ENCODE data around the gene EPN2.
A peak's percentile ranks its signal among the peaks of the same experiment; 100 is the strongest.

Gene EPN2

DNA sequence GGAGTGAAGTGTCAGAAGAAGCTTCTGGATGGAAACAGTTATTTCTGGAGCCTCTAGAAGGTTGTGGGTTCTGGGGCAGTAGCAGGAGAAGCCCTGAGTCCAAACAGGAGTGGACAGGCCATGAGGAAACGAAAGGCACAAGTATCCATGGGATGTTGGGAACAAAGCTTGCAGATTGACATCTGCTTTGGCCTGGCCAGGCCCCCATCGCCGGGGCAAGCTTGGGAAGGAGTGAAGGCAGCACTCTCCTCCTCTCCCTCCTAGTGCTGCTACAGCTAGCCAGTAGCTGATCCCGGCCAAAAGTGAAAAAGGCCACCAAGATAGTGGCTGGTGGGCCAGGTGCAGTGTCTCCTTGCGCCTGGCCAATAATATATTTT, 85.0 kb downstream of the EPN2 start:
- no peak overlapping the region for H3K27ac ChIP-seq
- DNase-seq (ENCODE audit: low read depth, low spot score): no peak

DNA sequence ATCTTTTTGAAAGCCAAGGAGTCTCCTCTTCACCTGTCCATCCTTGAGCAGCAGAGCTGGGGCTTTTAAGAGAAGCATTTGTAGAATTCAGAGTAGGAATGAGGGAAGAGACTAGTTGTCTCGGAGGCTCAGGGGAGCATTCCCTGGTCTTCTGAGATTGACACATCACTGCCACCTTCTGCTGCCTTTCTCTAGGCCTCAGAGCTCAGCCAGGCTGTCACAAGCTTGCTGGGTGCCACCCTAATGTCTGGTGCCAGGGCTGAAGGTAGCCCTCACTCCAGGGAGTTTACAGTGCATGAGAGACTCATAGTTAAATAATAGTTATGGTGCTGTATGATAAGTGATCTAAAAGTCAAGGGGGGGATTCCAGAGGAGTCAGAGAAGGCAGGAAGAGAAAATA, 85.7 kb downstream of the EPN2 start:
- DNase-seq (ENCODE audit: low read depth, low spot score): no peak
- H3K27ac ChIP-seq: no peak overlapping the region

DNA sequence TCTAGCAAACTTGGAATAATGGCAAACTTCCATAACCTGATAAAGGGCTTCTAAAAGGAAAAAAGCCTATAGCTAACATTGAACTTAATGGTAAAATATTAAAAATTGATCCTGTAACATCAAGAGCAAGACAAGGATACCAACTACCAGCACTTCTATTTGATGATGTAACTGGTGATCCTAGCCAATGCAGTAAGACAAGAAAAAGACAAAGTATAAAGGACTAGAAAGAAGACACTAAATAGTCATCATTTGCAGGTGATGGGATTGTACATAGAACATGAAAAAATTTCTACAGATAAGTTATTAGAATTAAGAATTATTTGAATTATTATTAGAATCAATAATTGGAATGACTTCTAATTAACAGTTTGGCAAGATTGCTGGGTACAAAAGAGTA, 88.4 kb downstream of the EPN2 start:
- DNase-seq (ENCODE audit: low read depth, low spot score): no peak
- peak overlapping the region; percentile 77 for H3K27ac ChIP-seq

DNA sequence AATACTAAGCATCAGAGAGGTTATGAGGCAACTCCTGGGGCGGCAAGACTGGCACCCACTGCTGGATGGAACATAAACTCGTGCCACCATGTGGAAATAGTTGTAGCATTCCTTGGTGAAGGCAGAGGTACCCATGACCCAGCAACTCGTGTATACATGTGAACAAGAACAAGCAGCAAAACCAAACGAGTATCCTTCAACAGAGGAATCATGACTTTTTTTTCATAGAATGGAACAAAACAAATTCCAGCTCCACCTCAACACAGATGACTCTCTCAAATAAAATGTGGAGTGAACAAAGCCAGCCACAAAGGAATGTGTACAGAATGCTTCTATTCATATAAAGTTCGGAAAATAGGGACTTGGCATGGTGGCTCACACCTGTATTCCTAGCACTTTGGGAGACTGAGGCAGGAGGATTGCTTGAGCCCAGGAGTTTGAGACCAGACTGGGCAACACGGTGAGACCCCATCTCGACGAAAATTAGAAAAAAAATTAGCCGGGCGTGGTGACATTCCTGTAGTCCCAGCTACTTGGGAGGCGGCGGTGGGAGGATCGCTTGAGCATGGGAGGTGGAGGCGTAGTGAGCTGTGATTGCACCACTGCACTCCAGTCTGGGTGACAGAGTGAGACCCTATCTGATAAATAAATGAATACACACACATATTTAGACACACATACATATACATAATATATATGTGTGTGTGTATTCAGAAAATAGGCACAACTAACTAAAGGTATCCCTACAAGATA, 90.0 kb downstream of the EPN2 start:
- H3K27ac ChIP-seq: peak overlapping the region; percentile 77
- peak; percentile 77 for DNase-seq (ENCODE audit: low read depth, low spot score)

DNA sequence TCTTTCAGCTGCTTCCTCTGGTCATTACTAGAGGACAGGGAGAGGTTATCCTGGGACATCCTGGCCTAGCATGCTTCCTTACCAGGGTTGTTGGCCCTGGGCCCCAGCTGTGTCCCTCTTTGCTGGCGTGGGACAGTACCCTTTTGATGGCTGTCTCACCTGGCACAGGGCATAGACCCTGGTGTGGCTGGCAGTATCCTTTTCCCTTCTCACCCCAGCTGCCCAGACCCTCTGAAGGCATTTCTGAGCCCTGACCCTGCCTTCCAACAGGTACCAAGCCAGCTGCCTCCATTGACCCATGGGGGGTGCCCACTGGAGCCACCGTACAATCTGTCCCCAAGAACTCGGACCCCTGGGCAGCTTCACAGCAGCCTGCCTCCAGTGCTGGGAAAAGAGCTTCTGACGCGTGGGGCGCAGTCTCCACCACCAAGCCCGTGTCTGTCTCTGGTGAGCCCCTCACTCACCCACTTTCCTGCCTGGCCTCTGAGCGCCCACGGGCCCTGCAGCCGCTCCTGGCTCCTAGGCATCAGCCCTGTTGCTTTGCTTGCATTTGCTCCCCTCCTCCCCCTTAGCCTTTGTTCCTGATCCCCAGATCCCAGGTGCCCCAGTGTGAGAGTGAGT, 91.4 kb downstream of the EPN2 start:
- no peak overlapping the region for H3K27ac ChIP-seq
- DNase-seq (ENCODE audit: low read depth, low spot score): no peak

DNA sequence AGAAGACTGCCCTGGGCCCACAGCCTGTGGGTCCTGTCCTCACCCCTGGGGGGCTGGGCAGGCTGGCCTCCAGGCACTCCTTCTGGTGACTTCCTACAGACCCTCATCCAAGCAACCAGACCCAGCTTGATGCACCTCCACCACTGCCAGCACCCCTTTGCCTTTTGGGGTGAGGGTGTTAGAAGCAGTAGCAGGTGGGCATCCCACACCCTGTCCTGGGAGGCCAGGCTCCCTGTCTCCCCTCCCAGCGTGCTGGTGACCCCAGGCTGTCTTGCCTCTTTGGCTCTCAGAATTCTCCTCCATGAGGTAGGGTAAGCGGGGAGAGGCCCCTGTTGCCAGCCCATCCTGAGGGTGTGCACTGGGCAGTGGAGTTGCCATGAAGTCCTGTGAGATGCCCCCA, 92.0 kb downstream of the EPN2 start:
- DNase-seq (ENCODE audit: low read depth, low spot score): no peak
- H3K27ac ChIP-seq: no peak overlapping the region

DNA sequence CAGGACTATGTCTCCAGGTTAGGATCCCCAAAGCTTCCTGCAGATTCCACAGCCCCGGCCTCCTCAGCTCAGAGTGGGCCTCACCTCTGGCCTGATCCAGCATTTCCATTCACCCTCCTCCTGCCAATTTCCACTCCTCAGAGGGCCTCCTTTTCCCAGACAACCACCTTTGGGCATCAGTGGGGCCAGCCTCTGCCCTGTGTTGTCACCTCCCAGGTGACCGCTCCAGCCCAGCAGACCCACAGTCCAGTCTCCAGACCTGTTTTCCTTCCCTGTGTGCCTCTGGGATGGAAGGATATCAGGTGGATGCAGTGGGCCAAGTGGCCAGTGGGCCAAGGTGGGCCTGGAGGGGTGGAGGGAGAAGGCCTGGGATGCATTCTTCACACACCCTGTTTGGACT, 92.7 kb downstream of the EPN2 start:
- no peak overlapping the region for H3K27ac ChIP-seq
- DNase-seq (ENCODE audit: low read depth, low spot score): no peak

DNA sequence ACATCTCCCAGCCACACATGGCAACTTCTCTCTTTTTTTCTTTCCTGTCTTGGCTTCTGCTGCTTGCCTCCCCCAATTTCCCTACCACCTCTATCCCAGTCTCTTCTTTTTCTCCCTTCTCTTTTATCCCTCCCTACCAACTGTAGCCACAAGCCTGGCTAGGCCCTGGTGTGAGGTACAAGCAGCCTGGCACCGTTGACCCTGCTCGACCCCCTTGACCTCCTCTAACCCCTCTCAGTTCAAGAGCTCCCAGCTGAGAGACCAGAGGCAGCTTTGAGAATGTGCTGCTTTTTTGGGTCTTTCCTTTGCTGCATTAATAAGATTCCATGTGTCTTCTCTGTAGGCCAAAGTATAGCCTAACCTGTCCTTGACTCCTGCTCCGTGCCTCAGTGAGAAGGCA, 93.1 kb downstream of the EPN2 start:
- no peak for DNase-seq (ENCODE audit: low read depth, low spot score)
- H3K27ac ChIP-seq: no peak overlapping the region

DNA sequence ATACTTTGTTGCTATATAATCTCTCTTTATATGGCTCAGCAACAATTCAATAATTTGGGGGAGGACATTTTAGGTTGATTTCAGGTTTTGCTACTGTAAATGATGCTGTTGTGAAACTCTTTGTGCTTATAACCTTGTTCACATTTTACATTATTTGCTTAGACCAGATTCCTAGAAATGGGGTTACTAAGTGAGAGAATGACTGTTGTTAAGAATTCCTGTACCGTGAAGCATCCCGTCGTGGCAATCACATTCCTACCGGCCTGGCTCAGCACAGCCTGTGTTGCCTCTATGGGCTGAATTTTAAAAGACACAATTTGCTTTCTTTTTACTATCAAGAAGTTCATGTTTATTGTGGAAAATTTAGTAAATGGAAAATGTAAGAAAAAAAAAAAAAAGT, 94.0 kb downstream of the EPN2 start:
- H3K27ac ChIP-seq: peak overlapping the region; percentile 18
- no peak for DNase-seq (ENCODE audit: low read depth, low spot score)

DNA sequence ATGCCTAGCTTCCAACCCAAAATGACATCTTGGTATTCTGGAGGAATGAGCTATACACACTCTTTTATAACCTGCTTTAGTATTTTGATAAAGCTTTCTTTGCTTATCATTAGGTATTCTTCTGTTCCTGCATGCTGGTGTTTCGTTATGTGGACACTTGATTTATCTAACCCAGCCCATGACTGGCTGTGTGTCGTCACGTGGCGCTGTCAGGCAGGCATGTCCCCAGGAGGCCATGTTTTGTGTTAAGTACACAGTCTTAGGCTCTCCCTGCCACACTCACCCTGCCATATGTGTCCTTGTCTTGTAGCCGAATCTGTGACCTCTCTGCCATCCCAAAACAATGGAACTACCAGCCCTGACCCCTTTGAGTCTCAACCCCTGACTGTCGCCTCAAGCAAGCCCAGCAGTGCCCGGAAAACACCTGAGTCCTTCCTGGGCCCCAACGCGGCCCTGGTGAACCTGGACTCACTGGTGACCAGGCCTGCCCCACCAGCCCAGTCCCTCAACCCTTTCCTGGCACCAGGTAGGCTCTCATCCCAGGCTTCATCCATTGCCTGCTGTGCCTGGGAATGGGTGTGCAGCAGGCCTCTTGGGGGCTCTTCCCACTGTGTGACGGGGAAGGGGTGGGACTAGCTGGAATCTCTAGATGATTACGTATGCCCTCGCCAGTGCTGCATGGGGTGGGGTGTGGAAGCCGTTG, 94.5 kb downstream of the EPN2 start:
- H3K27ac ChIP-seq: no peak overlapping the region
- DNase-seq (ENCODE audit: low read depth, low spot score): no peak

DNA sequence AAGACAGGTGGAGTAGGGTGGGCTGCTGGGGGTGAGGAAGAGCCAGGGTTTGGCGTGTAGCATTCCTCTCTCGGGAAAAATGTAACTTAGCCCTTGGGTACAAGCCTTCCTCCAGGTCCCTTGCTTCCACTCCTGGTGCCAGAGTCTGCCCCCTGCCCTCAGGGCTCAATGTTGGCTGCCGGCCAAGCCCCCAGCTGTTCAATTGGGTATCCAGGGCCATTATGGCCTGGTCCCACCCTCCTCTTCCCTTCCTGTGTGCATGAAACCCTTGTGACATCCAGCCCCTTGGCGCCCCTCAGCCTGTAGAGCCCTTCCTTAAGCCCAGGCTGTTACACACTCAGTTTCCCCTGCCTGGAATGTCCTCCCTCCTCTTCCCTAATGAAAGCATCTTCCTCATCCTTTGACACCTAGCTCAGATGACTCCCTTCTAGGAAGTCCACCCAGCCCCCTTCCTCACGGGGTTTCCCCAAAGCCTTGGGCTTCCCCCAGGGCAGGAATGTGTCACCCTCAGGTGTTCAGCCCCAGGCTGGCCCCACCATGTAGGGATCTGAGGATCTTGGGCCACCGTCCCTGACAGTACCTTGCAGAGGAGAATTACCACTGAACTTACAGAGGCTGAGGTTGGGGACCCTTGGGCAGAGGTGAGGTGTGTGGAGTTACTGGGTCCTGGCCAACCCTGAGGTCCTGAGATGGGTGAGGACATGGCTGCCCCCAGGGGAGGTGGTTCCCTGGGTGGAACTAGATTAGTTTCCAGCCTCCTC, 95.4 kb downstream of the EPN2 start:
- H3K27ac ChIP-seq: no peak overlapping the region
- DNase-seq (ENCODE audit: low read depth, low spot score): no peak

DNA sequence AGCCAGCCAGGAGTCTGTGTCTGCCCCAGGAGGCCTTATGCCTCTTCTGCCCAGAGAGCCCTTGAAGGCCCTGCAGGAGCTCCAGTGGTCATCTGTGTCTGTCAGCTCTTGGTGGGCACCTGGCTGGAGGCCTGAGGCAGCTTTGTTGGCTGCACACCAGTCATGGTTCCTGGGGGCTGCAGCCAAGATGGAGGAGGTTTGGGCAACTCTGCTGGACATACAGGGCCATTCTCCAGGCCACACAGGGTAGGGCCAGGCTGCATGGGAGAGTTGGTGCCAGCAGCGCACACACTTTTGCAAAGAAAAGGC, 95.9 kb downstream of the EPN2 start:
- H3K27ac ChIP-seq: no peak overlapping the region
- DNase-seq (ENCODE audit: low read depth, low spot score): no peak

DNA sequence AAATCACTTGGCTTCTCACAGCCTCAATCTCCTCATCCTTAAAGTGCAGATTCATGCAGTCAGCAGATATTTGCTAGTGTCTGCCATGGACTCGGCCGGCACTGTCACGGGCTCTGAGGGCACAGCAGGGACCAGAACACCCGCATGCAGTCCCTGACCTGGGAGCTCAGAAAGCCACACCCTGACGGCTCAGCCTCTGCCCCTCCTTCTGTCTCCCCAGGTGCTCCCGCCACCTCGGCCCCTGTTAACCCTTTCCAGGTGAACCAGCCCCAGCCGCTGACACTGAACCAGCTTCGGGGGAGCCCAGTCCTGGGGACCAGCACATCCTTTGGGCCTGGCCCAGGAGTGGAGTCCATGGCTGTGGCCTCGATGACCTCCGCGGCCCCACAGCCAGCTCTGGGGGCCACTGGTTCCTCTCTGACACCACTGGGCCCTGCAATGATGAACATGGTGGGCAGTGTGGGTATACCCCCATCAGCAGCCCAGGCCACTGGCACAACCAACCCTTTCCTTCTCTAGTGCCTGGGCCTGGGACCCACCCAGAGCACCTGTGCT, 96.6 kb downstream of the EPN2 start:
- DNase-seq (ENCODE audit: low read depth, low spot score): no peak
- no peak overlapping the region for H3K27ac ChIP-seq

DNA sequence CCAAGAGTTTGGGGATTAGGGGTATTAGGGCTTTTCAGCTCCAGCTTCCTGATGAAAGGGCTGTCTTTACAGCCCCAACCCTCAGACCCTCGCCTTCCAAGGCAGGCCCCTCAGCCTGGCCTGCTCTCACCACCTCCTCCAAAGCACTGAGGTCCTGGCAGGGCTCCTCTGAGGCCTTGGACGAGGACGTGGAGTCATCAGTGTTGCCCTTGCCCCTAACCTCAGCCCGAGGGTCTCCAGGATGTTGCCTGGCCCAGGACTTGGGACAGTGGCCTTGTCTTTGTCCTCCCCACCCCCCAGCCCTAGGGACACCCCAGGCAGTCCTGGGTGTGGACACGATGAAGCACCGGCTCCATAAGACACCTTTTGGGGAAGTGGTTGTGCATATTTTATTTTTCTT, 97.2 kb downstream of the EPN2 start:
- H3K27ac ChIP-seq: no peak overlapping the region
- no peak for DNase-seq (ENCODE audit: low read depth, low spot score)

DNA sequence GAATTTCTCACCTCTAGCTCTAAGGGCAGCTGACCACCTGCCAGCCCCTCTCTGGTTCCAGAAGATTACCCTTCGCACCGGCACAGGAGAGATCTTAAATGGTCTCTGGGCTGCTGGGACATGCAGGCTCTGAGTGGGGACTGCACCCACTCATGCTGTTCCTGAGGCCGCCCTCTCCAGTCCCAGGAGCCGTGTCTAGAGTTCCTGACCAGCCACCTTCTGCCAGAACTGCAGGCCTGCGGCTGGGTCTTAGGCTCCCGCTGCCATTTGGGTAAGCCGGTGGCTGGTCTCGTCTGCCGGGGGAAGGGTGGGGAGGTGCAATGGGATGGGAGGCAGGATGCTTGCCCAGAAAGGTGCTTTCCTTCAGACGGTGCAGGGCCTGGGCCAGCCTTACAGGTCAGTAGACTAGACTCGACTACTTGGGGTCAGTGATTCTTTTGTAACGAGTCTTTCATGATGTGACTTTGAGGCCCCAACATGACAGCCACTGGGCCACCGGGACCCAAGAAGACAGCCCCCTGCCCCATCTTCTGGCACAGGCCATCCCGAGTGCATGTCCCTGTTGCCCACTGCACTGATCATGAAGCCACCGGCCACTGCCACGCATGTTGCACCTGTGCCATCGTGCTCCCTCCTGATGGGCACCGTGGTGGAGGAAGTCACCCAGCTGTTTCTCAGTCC, 98.9 kb downstream of the EPN2 start:
- DNase-seq (ENCODE audit: low read depth, low spot score): no peak
- no peak overlapping the region for H3K27ac ChIP-seq

DNA sequence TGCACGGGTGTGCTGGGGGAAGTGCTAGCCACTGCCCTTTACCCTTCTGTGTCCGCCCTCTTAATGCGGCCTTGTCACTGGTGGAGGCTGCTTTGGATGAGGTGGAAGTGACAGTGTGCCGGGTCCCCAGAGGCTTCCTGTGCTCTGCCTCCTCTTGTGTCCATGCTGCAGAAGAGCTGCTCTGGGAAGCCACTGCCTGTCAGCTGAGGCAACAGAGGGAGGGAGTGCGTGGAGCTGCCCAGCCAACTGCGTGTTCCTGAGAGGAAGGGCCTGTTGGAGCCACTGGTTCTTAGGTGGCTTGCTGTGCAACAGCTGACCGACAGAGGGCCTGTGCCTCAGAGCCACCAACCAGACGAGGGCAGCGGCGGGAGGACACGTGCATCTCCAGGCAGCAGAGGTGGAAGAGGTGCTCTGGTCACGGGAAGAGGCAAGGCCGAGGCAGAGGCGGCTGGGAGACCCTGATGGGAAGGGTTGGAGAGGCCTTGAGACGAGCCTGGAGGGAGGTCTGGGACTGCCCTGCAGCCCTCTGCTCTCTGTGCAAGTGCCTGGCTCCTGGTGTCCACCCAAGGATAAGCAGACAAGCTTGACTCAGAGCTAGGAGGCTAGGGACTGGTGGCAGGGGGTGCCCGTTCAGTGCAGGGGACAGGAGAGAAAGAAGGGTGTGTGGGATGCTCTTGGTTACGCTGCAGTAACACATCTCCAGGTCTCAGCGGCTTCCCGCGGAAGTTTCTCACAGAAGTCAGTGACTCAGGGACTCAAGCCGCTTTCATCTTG, 100.0 kb downstream of the EPN2 start:
- H3K27ac ChIP-seq: no peak overlapping the region
- no peak for DNase-seq (ENCODE audit: low read depth, low spot score)

DNA sequence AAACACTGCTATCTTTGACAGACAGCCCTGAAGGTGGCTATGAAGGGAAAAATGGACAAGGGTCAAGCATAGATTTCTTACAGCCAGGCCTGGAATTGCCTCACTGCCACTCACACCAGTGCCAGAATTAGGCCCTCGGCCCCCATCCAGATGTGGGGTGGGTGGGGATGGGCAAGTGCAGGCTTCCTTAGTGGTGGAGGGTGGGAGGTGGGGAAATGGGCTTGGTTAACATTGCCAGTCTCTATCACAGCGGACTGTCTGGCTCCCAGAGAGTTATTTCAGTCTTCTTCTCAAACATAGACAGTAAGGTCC, 100.5 kb downstream of the EPN2 start:
- no peak for DNase-seq (ENCODE audit: low read depth, low spot score)
- no peak overlapping the region for H3K27ac ChIP-seq

DNA sequence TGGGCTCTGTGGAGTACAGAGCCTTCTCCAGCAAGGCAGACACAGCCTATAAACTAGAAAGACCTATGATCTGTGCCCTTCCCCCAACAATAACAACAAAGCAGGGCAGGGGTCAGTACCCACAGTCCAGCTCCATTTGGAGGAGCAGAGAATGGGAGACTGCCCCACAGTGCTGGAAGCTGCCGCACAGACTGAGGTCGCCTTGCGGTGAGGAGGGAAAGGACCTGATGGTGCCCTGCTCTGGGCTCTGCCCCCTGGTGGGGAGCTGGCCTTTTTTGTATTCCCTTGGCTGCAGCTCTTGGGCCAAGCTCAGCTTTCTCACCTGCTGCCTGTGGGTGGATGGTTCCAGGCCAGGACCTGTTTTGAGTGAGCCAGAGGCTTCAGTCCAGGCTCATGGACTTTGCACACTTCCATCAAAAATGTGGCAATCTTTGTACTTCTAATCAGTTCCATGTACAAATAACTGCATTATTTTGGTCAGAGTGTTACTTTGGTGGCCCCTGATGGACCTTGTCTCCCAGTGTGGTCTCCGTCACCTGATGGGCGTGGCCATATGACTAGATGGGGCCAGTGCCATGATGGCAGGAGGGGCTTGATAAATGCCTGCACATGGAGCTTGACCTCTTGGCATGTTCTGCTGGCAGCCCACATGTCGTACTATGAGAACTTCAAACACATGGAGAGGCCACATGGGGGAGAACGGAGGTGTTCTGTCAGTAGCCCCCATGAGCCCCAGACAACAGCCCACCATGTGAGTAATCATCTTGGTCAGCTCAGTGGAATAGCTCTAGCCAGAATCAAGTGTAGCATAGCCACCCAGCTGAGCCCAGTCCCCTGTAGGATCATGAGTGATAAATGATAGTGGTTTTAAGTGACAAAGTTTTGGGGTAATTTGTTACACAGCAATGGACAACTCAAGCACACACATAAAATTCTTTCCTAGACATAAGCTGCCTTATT, 101.1 kb downstream of the EPN2 start:
- no peak overlapping the region for H3K27ac ChIP-seq

More for the DNA sequence above, 101.1 kb downstream of the EPN2 start:
- DNase-seq (ENCODE audit: low read depth, low spot score): no peak

Data from epithelial cell of prostate (primary cell).